ENCODE data around the gene TAF12.

TAF12 gene

GRCh38 chr1:28606771-28607170 lies 36.1 kb downstream of the TAF12 start:
- DNase-seq (ENCODE audit: low read depth in 1 of 2, low spot score in 1 of 2): no peak
- TF ChIP-seq SPI1 (IDR thresholded peaks at IDR 0.05; ENCODE audit: borderline replicate concordance, low read depth): no peak
- no peak for TF ChIP-seq POLR2AphosphoS5 (IDR thresholded peaks at IDR 0.05; ENCODE audit: low read depth)
- TF ChIP-seq CTCF (IDR thresholded peaks at IDR 0.05; ENCODE audit: insufficient read depth, low read length): no peak
- TF ChIP-seq GABPA (IDR thresholded peaks at IDR 0.05; ENCODE audit: low read depth): no peak
- no peak for TF ChIP-seq REST (IDR thresholded peaks at IDR 0.05; ENCODE audit: insufficient replicate concordance, low read depth)
- H3K27ac ChIP-seq (replicated peaks): no peak overlapping the region

DNA sequence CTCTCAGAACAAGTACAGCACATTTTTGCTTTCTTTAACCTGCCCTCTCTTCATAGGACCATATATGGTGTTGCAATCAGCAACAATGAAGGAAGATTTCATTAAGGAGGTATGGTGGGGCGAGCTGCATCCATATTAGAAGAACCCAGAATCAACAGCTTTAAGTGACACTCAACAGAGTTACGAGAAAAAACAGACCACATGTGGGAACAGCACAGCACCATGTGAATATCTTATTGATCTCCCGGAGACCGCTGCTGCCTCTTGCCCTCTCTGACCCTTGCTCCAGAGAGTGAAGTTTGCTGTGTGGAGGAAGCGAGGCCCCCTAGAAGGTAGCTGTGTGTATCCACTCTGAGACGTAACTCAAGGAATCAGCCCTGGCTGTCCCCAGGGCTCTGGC lies 37.9 kb downstream of the TAF12 start:
- no peak overlapping the region for H3K27ac ChIP-seq (replicated peaks)
- TF ChIP-seq POLR2AphosphoS5 (IDR thresholded peaks at IDR 0.05; ENCODE audit: low read depth): no peak
- TF ChIP-seq CTCF (IDR thresholded peaks at IDR 0.05; ENCODE audit: insufficient read depth, low read length): no peak
- no peak for TF ChIP-seq SPI1 (IDR thresholded peaks at IDR 0.05; ENCODE audit: borderline replicate concordance, low read depth)
- TF ChIP-seq GABPA (IDR thresholded peaks at IDR 0.05; ENCODE audit: low read depth): no peak
- no peak for TF ChIP-seq REST (IDR thresholded peaks at IDR 0.05; ENCODE audit: insufficient replicate concordance, low read depth)
- H3K4me3 ChIP-seq (replicated peaks; ENCODE audit: insufficient read depth, low read length): no peak overlapping the region
- no peaks in the 10 kb centered on the region for H3K27me3 ChIP-seq (ENCODE audit: insufficient read depth, poor library complexity, severe bottlenecking)
- no peak for DNase-seq (ENCODE audit: low read depth in 1 of 2, low spot score in 1 of 2)

More at GRCh38 chr1:28606771-28607170, 36.1 kb downstream of the TAF12 start:
- Histone ChIP-seq H3K27me3 (ENCODE audit: insufficient read depth, poor library complexity, severe bottlenecking) (no peaks in the 10 kb centered on the region), H3K4me3 (replicated peaks; ENCODE audit: insufficient read depth, low read length) (no peak overlapping the region)

DNA sequence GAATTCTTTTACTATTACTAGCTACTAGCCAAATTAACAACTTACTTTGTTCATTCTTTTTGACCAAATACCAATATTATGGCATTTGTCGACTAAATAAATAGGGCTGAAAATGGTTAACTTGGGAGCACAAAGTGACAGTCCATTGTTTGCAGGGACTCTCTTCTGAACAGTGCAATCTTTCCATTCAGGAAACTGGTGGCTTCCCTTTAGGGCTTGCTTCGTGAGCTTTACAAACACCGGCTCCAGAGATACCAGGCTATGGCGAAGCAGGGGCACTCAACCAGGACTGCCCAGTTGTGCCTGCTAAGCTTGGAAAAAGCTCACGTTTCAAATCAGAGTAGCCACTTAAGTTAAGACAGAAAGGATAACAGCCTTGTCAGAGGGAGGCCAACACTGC lies 38.5 kb downstream of the TAF12 start:
- H3K27me3 ChIP-seq (ENCODE audit: insufficient read depth, poor library complexity, severe bottlenecking): no peaks in the 10 kb centered on the region
- no peak overlapping the region for H3K4me3 ChIP-seq (replicated peaks; ENCODE audit: insufficient read depth, low read length)
- H3K27ac ChIP-seq (replicated peaks): no peak overlapping the region
- no peak for TF ChIP-seq CTCF (IDR thresholded peaks at IDR 0.05; ENCODE audit: insufficient read depth, low read length)
- TF ChIP-seq REST (IDR thresholded peaks at IDR 0.05; ENCODE audit: insufficient replicate concordance, low read depth): no peak
- no peak for TF ChIP-seq SPI1 (IDR thresholded peaks at IDR 0.05; ENCODE audit: borderline replicate concordance, low read depth)
- no peak for TF ChIP-seq GABPA (IDR thresholded peaks at IDR 0.05; ENCODE audit: low read depth)
- no peak for DNase-seq (ENCODE audit: low read depth in 1 of 2, low spot score in 1 of 2)
